Prostate gland (tissue), 2 donors: ENCODE measurements around the gene XCR1.

Experiments used
- POLR2A ChIP-seq: fragments of 450-650 bp; IDR thresholded peaks from one replicate; pipeline ENCODE4 v1.6.1; 2016; ENCODE audit warnings: antibody characterized with exemption, mild to moderate bottlenecking
- TF ChIP-seq, protein P1 (sequence below), 4 experiments: fragments of 200-600 bp in 2 of 4; fragments of 450-650 bp in 2 of 4; sonication (generic) in 2 of 4; IDR thresholded peaks; 1 replicate in 3 of 4; 2 replicates in 1 of 4; pipeline ENCODE4 v1.5.1; 2016 to 2019; ENCODE audit warnings: antibody characterized with exemption in 4 of 4, mild to moderate bottlenecking in 2 of 4, moderate library complexity in 2 of 4

DNA sequence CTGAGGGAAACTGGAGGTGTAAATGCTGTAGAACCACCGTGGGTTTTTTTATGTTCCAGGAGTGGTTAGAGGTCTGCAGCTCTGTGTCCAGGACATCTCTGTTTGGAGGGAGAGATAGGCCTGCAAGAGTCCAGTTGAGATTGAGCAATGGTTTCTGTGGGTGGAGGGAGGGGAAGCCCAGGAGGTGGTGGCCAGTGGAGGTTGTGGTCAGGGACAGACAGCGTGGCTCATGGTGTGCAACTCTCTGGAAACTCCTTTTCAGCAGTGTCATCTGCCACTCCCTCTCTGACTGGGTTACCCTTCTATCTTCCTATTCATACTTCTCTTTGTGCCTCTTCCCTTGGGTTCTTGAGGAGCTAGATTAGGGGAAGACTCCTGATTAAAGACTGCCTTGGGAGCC is 9.6 kb downstream of the XCR1 start:
- no peak for TF ChIP-seq POLR2A
- TF ChIP-seq, protein P1, sequence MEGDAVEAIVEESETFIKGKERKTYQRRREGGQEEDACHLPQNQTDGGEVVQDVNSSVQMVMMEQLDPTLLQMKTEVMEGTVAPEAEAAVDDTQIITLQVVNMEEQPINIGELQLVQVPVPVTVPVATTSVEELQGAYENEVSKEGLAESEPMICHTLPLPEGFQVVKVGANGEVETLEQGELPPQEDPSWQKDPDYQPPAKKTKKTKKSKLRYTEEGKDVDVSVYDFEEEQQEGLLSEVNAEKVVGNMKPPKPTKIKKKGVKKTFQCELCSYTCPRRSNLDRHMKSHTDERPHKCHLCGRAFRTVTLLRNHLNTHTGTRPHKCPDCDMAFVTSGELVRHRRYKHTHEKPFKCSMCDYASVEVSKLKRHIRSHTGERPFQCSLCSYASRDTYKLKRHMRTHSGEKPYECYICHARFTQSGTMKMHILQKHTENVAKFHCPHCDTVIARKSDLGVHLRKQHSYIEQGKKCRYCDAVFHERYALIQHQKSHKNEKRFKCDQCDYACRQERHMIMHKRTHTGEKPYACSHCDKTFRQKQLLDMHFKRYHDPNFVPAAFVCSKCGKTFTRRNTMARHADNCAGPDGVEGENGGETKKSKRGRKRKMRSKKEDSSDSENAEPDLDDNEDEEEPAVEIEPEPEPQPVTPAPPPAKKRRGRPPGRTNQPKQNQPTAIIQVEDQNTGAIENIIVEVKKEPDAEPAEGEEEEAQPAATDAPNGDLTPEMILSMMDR (IDR thresholded peaks at IDR 0.05): no peak
